ENCODE measurements around the gene PTPRN2. TPM values are rescaled to one million over a fixed set of nuclear protein-coding genes. Genes with fewer than 3 reads are reported as not detected.

Gene PTPRN2
- total RNA-seq, 1 experiment from 2014 or later, result 0.11 TPM

DNA sequence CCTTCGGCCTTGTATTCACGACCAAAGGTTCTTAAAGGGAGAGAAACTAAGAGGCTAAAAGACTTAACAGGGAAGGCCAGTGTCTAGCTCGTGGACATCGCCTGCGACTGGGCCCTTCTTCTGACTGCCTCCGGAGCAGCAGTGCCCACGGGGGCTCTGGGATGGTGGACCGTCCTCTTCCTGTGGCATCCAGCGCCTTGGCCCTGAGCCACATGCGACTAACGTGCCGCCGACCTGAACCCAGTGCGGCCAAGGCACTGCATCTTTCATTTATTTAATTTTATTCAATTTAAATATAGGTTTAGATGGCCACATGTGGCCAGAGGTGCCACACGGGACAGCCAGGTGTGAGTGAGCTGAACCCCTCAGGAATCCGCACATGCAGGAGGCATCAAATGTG is 451.7 kb downstream of the PTPRN2 start:
- no TSS peak for BruUV-seq (replicated peaks)
- TF ChIP-seq EZH2 (IDR thresholded peaks at IDR 0.05; ENCODE audit: borderline replicate concordance, low read depth, low read length, poor library complexity, severe bottlenecking), result no peak
- TF ChIP-seq, protein P1, sequence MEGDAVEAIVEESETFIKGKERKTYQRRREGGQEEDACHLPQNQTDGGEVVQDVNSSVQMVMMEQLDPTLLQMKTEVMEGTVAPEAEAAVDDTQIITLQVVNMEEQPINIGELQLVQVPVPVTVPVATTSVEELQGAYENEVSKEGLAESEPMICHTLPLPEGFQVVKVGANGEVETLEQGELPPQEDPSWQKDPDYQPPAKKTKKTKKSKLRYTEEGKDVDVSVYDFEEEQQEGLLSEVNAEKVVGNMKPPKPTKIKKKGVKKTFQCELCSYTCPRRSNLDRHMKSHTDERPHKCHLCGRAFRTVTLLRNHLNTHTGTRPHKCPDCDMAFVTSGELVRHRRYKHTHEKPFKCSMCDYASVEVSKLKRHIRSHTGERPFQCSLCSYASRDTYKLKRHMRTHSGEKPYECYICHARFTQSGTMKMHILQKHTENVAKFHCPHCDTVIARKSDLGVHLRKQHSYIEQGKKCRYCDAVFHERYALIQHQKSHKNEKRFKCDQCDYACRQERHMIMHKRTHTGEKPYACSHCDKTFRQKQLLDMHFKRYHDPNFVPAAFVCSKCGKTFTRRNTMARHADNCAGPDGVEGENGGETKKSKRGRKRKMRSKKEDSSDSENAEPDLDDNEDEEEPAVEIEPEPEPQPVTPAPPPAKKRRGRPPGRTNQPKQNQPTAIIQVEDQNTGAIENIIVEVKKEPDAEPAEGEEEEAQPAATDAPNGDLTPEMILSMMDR (conservative IDR thresholded peaks at IDR 0.05; ENCODE audit: low read depth, low read length), result no peak
- H3K36me3 ChIP-seq (ENCODE audit: insufficient read depth, low read length, poor library complexity, severe bottlenecking), result no peaks in the 10 kb centered on the region
- CTCF ChIA-PET, result no interaction called here
- no peaks in the 10 kb centered on the region for H3K27me3 ChIP-seq (replicated peaks; ENCODE audit: insufficient read depth, low read depth, low read length, poor library complexity)
- no peak for DNase-seq (ENCODE audit: low spot score)
- H3K4me3 ChIP-seq (ENCODE audit: low read depth, low read length, poor library complexity, severe bottlenecking), result no peak overlapping the region
- H3K9me3 ChIP-seq (ENCODE audit: low read depth, low read length, poor library complexity, severe bottlenecking), result peaks cover 18% of the 10 kb centered on the region
- no peak overlapping the region for H3K27ac ChIP-seq (ENCODE audit: low read depth, low read length, poor library complexity, severe bottlenecking)
- POLR2A ChIA-PET (ENCODE audit: low non-redundant PET), result no interaction called here
- no peaks in the 10 kb centered on the region for H3K4me1 ChIP-seq (ENCODE audit: insufficient read depth, low read length, poor library complexity, severe bottlenecking)
- intact Hi-C loops (cut with micrococcal nuclease; ENCODE audit: unreplicated experiment), result no loop called here

DNA sequence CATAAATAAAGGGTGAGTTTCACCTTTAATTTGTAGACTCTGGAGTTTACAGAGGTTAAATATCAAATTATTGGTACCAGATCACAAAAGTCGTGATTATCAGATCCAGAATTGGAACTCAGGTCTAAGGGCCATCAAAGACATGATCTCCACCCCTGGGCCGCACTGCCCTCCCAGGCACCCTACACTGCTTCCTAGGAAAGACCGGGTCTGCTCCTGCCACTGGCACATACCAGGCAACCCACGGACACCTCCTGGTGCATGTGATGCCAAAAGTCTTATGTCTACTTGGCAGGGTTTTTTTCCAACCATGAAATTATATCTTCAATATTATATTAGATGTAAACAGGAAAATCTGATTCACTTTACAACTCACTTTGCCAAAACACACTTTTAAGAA is 452.8 kb downstream of the PTPRN2 start:
- intact Hi-C loops (cut with micrococcal nuclease; ENCODE audit: unreplicated experiment), result no loop called here
- H3K9me3 ChIP-seq (ENCODE audit: low read depth, low read length, poor library complexity, severe bottlenecking), result peaks cover 10% of the 10 kb centered on the region
- POLR2A ChIA-PET (ENCODE audit: low non-redundant PET), result no interaction called here
- BruUV-seq (replicated peaks), result no TSS peak
- no peak for TF ChIP-seq EZH2 (IDR thresholded peaks at IDR 0.05; ENCODE audit: borderline replicate concordance, low read depth, low read length, poor library complexity, severe bottlenecking)
- TF ChIP-seq, protein P1 (conservative IDR thresholded peaks at IDR 0.05; ENCODE audit: low read depth, low read length), result no peak
- H3K4me1 ChIP-seq (ENCODE audit: insufficient read depth, low read length, poor library complexity, severe bottlenecking), result no peaks in the 10 kb centered on the region
- H3K36me3 ChIP-seq (ENCODE audit: insufficient read depth, low read length, poor library complexity, severe bottlenecking), result no peaks in the 10 kb centered on the region
- CTCF ChIA-PET, result no interaction called here
- no peak for DNase-seq (ENCODE audit: low spot score)
- no peak overlapping the region for H3K4me3 ChIP-seq (ENCODE audit: low read depth, low read length, poor library complexity, severe bottlenecking)
- no peaks in the 10 kb centered on the region for H3K27me3 ChIP-seq (replicated peaks; ENCODE audit: insufficient read depth, low read depth, low read length, poor library complexity)
- H3K27ac ChIP-seq (ENCODE audit: low read depth, low read length, poor library complexity, severe bottlenecking), result no peak overlapping the region

DNA sequence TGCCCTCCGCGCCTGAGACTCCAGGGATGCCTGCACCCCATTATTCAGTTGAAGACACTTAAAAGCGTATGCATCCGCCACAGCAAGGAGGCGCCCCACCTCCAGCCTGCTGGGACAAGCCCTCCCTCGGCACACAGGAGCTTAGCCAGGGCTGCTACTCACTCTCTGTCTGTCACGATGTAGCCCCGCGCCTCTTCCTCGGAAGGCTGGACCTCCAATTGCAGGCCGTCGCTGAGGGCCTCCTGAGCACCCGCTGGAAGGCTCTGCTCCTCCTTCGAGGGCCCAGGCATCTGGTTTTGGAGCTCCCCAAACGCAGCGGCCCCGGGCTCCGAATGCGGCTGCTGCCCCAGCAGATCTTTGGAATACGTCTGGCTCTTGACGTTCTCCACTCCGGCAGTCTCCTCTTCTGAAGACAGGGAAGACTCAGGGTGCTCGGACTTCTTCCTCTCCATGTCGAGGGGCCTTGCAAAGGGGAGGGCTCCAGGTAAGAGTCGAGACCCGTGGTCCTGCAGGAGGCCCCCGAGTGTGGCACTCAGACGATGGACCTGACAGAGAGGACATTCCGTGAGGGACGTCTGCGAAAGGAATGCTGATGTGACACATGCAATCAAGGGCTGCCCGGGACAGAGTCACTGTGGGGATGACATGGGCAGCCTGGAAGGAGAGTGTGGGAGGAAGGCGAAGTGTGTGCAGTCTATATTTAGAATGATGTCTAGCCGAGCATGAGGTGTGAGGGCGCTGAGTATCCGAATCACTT is 453.9 kb downstream of the PTPRN2 start:
- POLR2A ChIA-PET (ENCODE audit: low non-redundant PET), result no interaction called here
- no peaks in the 10 kb centered on the region for H3K27me3 ChIP-seq (replicated peaks; ENCODE audit: insufficient read depth, low read depth, low read length, poor library complexity)
- H3K9me3 ChIP-seq (ENCODE audit: low read depth, low read length, poor library complexity, severe bottlenecking), result peaks cover 12% of the 10 kb centered on the region
- H3K36me3 ChIP-seq (ENCODE audit: insufficient read depth, low read length, poor library complexity, severe bottlenecking), result no peaks in the 10 kb centered on the region
- no peak for DNase-seq (ENCODE audit: low spot score)
- H3K4me1 ChIP-seq (ENCODE audit: insufficient read depth, low read length, poor library complexity, severe bottlenecking), result no peaks in the 10 kb centered on the region
- H3K27ac ChIP-seq (ENCODE audit: low read depth, low read length, poor library complexity, severe bottlenecking), result no peak overlapping the region
- CTCF ChIA-PET, result no interaction called here
- TF ChIP-seq, protein P1 (conservative IDR thresholded peaks at IDR 0.05; ENCODE audit: low read depth, low read length), result no peak
- TF ChIP-seq EZH2 (IDR thresholded peaks at IDR 0.05; ENCODE audit: borderline replicate concordance, low read depth, low read length, poor library complexity, severe bottlenecking), result no peak
- no TSS peak for BruUV-seq (replicated peaks)
- intact Hi-C loops (cut with micrococcal nuclease; ENCODE audit: unreplicated experiment), result no loop called here
- no peak overlapping the region for H3K4me3 ChIP-seq (ENCODE audit: low read depth, low read length, poor library complexity, severe bottlenecking)

Measured in A673 (cell line).